Measurements from ENCODE around the gene FAM236D.
"Not testable (repeated sequence)": the region's sequence is repeated elsewhere in the genome, so short reads cannot be mapped to it uniquely, and the experiment has no call there.

FAM236D gene

DNA sequence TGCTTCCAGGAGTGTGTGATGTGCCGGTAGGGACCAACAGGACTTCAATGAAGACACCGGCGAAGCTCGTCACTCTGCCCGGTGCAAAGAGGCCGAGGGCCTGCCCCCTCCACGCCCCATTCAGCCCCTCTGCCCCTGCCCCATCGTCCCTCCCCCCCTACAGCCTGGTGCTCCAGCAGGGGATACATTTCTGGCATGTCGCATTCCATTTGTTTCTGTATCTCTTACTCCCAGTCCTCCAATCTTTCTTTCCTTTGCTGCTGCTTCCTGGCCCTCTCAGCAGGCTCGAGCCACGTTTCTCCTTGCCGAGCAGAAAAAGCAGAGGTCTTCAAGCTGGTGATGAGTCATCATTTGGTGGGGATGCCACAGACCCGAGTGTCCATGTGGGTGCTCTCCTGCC is at the start of gene FAM236D:
Gene FAM236D, minus strand, starts transcription at position 101 of the 400 bp plus-strand sequence. Its CDS starts 100 bp downstream, at position 1.
- not testable (repeated sequence) for DNase-seq (ENCODE audit: low read depth)

DNA sequence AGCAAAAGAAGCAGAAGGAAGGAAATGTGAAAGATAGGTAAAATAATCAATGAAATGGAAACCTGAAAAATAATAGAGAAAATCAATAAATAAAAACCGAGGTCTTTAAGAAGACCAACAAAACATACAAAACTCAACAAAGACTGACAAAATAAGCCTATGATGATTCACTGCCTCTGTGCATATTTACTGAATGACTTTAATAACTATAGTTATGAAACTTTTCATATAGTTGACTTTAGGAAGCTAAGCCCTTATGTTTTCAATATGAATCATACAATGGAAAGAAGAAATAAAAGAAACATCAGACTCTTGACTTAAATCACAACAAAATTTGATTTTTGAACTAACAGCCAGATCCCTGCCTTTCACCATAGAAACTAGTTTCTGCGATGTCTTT is 29.5 kb upstream of the FAM236D start:
- DNase-seq (ENCODE audit: low read depth) = not testable (repeated sequence)

DNA sequence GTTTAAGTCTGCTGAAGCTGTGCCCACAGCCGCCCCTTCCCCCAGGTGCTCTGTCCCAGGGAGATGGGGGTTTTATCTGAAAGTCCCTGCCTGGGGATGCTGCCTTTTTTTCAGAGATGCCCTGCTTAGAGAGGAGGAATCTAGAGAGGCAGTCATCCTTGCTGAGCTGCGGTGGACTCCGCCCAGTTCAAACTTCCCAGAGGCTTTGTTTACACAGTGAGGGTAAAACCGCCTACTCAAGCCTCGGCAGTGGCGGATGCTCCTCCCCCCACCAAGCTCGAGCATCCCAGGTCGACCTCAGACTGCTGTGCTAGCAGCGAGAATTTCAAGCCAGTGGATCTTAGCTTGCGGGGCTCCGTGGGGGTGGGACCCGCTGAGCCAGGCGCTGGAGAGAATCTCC is 22.7 kb upstream of the FAM236D start:
- not testable (repeated sequence) for DNase-seq (ENCODE audit: low read depth)

DNA sequence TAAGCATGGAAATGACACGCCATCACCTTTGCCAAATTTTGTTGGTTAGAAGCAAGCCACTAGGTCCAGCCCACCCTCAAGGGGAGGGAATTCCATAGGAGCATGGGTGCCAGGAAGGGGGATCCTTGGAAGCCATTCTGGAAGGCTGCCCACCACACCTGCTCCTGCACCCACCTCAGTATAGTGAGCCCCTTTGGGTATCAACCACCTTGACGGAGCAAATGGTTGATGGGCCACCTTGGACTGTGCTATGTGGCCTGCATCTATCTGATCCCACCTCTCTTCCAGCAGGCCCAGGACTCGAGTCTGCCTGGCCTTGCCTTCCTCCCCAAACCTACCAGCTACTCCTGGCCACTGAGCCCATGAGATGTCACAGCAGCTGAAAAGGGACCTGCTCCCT is 17.6 kb downstream of the FAM236D start:
- not testable (repeated sequence) for DNase-seq (ENCODE audit: low read depth)

DNA sequence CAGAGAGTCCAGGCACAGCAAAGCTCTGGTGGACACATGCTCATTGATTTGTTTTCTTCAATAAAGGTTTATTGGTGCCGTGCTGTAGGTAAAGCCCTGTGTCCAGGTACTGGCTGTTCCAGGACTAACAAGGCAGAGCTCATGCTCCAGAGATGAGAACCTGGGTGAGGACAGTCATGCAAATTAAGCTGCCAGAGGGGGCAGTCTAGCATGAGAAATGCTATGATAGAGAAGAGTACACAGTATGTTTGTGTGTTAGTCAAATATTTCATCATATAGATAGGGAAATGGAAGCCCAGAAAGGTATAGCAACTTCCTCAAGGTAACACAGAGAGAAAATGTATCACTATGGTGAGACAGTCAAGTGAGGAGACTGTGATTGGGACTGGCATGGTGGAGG is 19.9 kb downstream of the FAM236D start:
- DNase-seq (ENCODE audit: low read depth) = not testable (repeated sequence)

DNA sequence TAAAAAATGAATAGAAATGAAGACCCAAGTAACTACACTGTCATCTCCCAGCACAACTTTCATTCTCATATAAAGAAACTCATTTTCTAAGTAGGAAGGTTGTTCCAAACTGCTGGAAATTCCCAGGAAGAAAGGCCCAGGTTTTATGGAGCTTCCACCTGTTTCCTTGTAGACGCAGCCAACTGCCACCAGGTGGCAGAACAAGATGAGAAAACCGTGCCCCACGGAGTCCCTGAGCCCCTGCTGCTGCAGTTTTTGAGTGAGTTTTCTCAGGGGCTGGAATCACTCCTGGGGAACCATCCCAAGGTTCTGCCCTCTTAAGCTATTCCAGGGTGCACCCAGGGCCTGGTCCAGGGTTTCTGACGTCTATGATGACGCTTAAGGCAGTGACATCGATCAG is 24.0 kb downstream of the FAM236D start:
- not testable (repeated sequence) for DNase-seq (ENCODE audit: low read depth)

DNA sequence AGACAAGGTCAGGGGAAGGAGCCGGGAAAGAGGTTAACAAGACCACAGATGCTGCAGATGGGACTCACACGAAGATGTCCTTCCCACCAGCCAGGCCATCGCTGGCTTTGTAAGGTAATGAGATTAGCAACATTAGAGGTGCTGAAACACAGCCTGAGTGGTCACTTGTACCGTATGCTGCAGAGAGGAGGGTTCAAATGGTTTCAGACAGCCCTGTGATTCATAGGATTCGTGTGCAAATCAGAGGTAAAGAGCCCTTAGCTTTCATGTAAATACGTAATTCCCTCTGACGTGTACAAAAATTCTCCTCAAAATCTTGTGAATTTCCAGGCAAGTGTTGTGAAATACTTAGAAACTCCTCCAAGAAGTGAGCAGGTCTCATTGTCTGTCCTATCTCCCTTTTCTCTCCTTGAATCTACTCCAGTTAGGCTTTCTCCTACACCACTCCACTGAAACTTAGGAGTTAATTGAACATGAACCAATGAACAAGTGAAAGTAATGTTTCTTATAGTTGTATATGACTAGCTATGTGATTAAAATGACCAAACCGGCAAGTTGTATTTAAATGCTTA is 24.6 kb downstream of the FAM236D start:
- DNase-seq (ENCODE audit: low read depth) = not testable (repeated sequence)

DNA sequence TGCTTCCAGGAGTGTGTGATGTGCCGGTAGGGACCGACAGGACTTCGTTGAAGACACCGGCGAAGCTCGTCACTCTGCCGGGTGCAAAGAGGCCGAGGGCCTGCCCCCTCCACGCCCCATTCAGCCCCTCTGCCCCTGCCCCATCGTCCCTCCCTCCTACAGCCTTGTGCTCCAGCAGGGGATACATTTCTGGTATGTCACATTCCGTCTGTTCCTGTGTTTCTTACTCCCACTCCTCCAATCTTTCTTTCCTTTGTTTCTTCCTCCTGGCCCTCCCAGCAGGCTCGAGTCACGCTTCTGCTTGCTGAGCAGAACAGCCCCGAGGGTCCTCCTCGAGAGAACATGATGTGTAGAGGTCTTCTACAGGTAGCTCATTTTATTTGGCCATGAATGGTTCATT is 25.4 kb downstream of the FAM236D start, which contains the start of gene FAM236B:
Gene FAM236B, minus strand, starts transcription at position 101 of the 400 bp plus-strand sequence. Its CDS starts 100 bp downstream, at position 1.
- not testable (repeated sequence) for DNase-seq (ENCODE audit: low read depth)

DNA sequence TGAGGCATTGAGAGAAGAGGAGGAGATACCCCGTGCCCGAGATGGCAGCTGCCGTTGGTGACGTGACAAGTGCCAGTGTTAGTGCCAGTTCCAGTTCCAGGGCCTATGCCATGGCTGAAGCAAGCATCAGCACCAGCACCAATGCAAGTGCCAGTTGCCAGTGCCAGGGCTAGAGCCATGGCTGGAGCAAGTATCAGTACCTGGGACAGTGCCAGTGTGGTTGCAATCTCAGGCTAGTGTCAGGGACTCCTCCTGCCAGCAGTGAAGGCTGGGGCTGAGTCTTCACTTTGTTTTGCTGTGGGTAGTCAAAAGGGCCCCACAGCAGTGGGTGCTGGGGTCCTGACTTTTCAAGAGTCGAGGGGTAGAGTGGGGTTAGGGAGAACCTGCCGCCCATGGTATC is 29.9 kb downstream of the FAM236D start:
- DNase-seq (ENCODE audit: low read depth) = not testable (repeated sequence)

DNA sequence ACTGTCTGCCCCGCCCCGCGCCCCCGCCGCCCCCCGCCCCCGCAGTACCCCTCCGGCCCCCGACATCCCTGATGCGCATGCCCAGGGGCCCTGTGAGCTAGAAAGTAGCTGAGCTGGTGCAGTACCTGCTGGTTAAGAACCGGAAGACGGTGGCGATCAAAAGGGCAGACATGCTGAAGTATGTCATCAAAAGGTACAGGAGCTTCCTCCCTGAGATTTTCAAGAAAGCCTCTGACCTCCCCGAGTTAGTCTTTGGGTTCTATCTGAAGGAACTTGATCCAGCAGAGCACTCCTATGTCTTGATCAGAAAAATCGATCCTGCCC is 30.6 kb downstream of the FAM236D start:
- not testable (repeated sequence) for DNase-seq (ENCODE audit: low read depth)

DNA sequence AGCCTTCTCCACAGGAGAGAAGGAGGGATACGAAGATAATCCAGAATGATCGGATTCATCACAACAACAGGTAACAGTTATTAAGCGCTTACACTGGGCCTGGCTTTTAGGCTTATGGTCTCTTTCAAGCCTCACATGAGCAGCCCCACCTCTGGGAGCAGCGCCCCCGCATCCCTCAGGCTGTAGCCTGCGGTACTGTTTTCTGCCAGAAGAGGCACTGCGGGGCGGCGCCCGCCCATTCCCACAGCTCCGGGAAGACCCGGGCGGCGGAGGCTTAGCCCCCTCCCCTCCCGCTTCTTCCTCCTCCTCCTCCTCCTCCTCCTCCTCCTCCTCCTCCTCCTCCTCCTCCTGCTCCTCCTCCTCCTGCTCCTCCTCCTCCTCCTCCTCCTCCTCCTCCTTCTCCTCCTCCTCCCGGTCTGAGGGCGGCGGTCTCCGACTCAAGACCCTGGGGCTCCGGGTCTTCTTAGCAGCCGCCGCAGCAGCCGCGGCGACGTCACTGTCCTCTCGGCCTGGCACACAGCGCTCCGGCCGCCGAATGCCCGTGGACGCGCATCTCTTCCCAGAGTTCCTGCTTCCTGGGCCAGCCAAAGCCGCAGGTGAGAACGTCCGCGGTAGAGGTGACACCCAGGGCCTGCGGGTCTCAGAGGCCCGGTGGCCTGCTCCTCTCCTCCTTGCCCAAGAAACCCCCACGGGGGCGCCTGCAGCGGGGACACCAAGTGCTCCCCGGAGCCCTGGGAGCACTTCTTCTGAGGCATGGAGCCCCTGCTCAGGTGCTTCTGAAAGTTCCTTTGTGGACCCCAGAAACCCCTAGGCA is 31.1 kb downstream of the FAM236D start, which contains the start of gene DMRTC1B:
Gene DMRTC1B, plus strand, starts transcription at position 238 of the 814 bp plus-strand sequence. CDS start 68,246 bp downstream, outside the sequence.
- DNase-seq (ENCODE audit: low read depth) = not testable (repeated sequence)

DNA sequence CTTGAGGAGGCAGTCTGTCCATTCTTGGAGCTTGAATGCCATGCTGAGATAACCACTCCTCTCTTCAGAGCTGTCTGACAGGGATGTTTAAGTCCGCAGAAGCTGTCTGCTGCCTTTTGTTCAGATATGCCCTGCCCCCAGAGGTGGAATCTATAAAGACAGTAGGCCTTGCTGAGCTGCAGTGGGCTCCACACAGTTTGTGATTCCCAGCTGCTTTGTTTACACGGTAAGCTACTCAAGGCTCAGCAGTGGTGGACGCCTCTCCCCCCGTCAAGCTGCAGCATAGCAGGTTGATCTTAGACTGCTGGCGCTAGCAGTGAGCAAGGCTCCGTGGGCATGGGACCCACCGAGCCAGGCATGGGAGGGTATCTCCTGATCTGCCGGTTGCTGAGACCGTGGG is 47.6 kb downstream of the FAM236D start:
- DNase-seq (ENCODE audit: low read depth) = not testable (repeated sequence)
